G401 (cell line): ENCODE data around the gene ESYT2. TPM values are rescaled to one million over a fixed set of nuclear protein-coding genes. Genes with fewer than 3 reads are reported as not detected.

ENCODE experiments used
- DNase-seq: peaks from one replicate; pipeline ENCODE4 v3.0.0-alpha.2; 2015; ENCODE audit warnings: low spot score
- in situ Hi-C: cut with HindIII; loops from 2 replicates; pipeline ENCODE4 v1.10.0; 2016; ENCODE audit warnings: low sequenced_read_pairs, mixed read lengths
- total RNA-seq: library from RNA; depleted of rRNA; stranded (reverse); fragments of >200 nt; shearing (Covaris generic); gene quantifications from 2 replicates; pipeline ENCODE4 v1.2.3, GENCODE V29; 2014; rRNA removed

ESYT2 gene
- total RNA-seq, 1 experiment from 2014 or later = 34.8 TPM

DNA sequence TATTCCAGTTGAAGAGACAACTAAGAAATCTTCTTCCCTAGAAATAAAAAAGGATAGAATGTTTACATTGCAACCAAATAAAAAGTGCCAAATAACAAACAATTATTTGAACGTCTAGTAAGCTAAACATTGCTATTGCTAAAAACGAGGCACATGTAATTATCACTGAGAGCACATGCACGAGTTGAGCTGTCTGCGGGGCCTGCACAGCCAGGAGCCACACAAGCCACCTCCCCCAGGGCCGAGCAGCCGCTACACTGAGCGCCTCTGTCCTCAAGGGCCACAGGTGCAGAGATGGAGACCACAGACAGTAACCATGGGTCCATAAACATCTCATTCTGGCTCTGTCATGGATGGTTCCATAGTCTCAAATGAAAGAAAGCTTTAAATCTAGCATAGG lies 141.9 kb downstream of the ESYT2 start:
- DNase-seq = no peak
- in situ Hi-C loops = no loop called here

DNA sequence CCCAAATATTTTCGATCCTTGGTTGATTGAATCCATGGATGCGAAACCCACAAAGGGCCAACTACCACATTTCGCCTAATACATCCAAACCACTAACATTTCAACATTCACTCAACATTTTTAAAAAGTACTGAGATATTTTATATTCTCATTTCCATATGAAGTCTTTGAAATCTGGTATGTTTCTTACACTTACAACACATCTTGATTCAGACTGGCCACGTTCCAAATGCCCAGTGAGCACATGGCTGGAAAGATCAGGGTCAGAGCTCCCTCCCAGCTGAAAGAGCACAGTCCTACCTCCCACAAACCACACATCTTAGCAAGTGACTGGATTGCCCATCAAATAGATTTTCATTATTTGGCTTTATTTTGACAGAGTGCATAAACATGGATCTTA lies 143.6 kb downstream of the ESYT2 start:
- DNase-seq = no peak
- in situ Hi-C loops = no loop called here

DNA sequence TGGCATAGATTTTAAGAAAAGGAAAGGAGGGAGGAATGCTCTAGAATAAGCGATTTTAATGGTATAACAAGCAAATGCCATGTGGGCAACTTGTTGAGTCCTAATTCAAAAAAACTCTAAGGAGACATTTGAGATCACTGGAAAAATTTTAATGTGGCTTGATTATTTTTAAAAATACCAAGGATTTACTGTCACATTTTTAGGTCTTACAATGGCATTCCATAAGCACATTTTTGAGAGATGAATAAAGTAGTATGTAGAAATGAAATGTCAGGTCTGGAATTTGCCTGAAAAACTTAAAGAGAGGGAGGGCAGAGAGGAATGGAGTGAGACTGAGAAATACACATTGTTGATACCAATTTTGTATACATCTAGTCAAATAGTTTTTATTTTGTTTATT lies 145.0 kb downstream of the ESYT2 start:
- in situ Hi-C loops = no loop called here
- no peak for DNase-seq

DNA sequence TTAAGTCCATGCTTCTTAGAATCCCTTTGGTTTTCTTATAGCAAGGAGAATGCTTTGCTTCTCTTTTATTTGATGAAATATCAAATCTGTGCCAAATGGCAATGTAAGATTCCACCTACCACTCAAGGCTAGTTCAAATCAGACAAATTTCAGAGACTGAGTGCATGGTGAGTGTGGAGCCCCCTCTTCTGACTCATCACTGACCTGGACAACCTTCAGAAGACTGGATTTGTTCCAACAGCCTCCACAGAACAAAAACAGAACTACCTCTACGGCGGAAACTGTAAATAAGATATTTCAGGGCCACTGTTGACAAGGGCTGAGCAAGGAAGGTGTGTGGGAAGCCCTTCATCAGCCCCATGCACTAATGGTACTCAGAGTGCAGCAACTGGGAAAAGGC lies 145.8 kb downstream of the ESYT2 start:
- in situ Hi-C loops = no loop called here

DNA sequence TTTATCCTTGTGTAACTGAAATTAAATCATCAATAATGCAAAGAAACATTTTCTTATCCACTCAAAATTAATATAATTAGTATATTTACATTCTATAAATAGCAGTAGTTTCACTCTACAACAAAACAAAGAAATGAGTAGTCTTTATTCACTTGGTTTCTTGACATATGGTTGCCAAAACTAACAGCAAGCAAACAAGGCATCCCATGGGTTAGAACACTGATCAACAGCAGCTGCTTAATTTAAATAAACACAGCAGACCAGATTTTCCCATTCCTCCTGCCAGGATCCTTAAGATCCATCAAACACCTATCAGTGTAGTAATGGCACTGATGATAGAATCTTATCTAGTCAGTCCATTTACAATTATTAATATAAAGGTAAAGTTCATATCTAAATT lies 146.9 kb downstream of the ESYT2 start:
- in situ Hi-C loops = no loop called here
- DNase-seq = no peak

More for the DNA sequence above, 145.8 kb downstream of the ESYT2 start:
- no peak for DNase-seq

Other genes with a start within 250 kb of the ESYT2 start
- not detected in 2 replicates for gene PTPRN2, start 241.7 kb downstream of the ESYT2 start, total RNA-seq
- 18.2 and 32.3 TPM in 2 replicates for gene NCAPG2, start 124.7 kb downstream of the ESYT2 start, total RNA-seq
- gene DYNC2I1, start 27.0 kb upstream of the ESYT2 start, total RNA-seq = 1.6 and 10.6 TPM in 2 replicates